Tracheal epithelial cell (primary cell): ENCODE results near the gene CDC123. TPM values are rescaled to one million over a fixed set of nuclear protein-coding genes. Genes with fewer than 3 reads are reported as not detected.

ENCODE experiments used
- total RNA-seq: library from RNA; depleted of rRNA; stranded (reverse); fragments of >200 nt; gene quantifications from 2 replicates; pipeline ENCODE4 v1.2.1, GENCODE V29; 2014

The CDC123 gene, protein sequence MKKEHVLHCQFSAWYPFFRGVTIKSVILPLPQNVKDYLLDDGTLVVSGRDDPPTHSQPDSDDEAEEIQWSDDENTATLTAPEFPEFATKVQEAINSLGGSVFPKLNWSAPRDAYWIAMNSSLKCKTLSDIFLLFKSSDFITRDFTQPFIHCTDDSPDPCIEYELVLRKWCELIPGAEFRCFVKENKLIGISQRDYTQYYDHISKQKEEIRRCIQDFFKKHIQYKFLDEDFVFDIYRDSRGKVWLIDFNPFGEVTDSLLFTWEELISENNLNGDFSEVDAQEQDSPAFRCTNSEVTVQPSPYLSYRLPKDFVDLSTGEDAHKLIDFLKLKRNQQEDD
- 108 and 132 TPM in 2 replicates for total RNA-seq

DNA sequence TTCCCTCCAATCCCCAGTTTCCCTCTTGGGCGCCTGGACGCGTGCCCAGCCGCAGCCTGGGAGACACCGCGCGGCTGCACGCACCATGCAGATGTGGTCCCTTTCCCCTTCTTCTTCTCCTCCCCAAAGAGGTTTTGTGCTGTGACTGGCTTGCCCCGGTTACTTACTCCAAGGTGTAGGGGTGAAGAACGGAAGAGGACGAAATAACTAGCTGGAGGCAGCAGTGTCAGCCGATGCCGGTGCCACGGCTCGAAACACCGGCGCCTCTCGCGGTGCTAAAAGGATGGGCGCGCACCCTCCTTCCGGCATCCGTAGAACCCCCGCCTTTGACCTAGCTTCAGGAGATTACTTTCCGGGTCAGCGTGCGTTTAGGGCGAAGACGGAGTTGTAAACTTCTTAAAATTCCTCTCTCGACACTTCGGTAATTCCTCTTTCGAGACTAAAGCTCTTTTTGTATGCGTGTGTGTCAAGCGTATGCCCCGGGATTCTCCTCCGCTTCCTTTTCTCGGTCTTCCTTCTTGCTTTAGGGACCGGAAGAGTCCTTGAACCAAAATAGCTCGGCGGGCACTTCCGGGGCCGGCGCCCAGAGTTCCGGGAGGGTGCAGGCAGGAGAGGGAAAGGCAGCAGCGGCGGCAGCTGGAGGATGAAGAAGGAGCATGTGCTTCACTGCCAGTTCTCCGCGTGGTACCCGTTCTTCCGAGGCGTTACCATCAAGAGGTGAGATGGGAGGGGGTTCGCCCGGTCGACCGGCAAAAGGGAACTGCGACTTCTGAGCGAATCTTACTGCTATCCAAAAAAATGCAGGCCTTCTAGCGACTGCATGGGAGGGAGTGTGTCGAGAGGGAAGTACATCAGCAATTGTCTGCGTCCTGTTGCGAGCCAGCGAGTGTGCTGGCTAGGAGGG, at the start of gene CDC123, which contains the start of gene NUDT5:
CDC123 (plus strand) TSS at position 586 of the 904 bp plus-strand sequence; CDS start at position 644, 58 bp downstream.
NUDT5 (minus strand) TSS at position 289 of the 904 bp plus-strand sequence. CDS start 9,600 bp downstream, outside the sequence.

Other genes with a start within 250 kb of the CDC123 start
- 11.6 and 14.1 TPM in 2 replicates for gene UPF2, start 153.4 kb upstream of the CDC123 start, total RNA-seq
- gene DHTKD1, start 127.2 kb upstream of the CDC123 start, total RNA-seq = 20.5 and 27.3 TPM in 2 replicates
- gene SEC61A2, start 66.5 kb upstream of the CDC123 start, total RNA-seq = 3.0 and 5.5 TPM in 2 replicates
- gene NUDT5, start 297 bp upstream of the CDC123 start, total RNA-seq = 65.9 and 74.5 TPM in 2 replicates
- gene CAMK1D, start 153.4 kb downstream of the CDC123 start, total RNA-seq = 1.3 and 2.2 TPM in 2 replicates